Measurements from ENCODE around the gene RPL18A.

RPL18A gene

GRCh38 chr19:17840019-17840418 is 19.7 kb upstream of the RPL18A start:
- TF ChIP-seq INSM2 (tag by site-specific recombination; IDR thresholded peaks at IDR 0.05) (no peak), SCRT2 (tag by site-specific recombination; IDR thresholded peaks at IDR 0.05) (no peak), ZNF302 (tag by site-specific recombination; IDR thresholded peaks at IDR 0.05; ENCODE audit: low read depth) (no peak), ZNF48 (tag by site-specific recombination; IDR thresholded peaks at IDR 0.05) (no peak), ZNF211 (tag by site-specific recombination; IDR thresholded peaks at IDR 0.05; ENCODE audit: low read depth) (no peak), SP2 (tag by site-specific recombination; IDR thresholded peaks at IDR 0.05) (no peak), BCL11B (tag by site-specific recombination; IDR thresholded peaks at IDR 0.05; ENCODE audit: low read depth) (no peak), ZSCAN23 (tag by site-specific recombination; IDR thresholded peaks at IDR 0.05) (no peak), ZNF16 (tag by site-specific recombination; IDR thresholded peaks at IDR 0.05; ENCODE audit: low read depth) (no peak), ZNF404 (tag by site-specific recombination; IDR thresholded peaks at IDR 0.05) (no peak), ZSCAN30 (tag by site-specific recombination; IDR thresholded peaks at IDR 0.05) (no peak), ZNF830 (tag by site-specific recombination; IDR thresholded peaks at IDR 0.05; ENCODE audit: low read depth) (no peak), HOXC10 (CRISPR knock-in tag; IDR thresholded peaks at IDR 0.05) (no peak), SP3 (tag by site-specific recombination; IDR thresholded peaks at IDR 0.05) (no peak), SALL2 (tag by site-specific recombination; IDR thresholded peaks at IDR 0.05; ENCODE audit: borderline replicate concordance) (no peak), ZNF133 (tag by site-specific recombination; IDR thresholded peaks at IDR 0.05) (no peak), ZNF10 (tag by site-specific recombination; IDR thresholded peaks at IDR 0.05) (no peak), GLIS1 (tag by site-specific recombination; IDR thresholded peaks at IDR 0.05) (no peak), ZNF670 (tag by site-specific recombination; IDR thresholded peaks at IDR 0.05; ENCODE audit: low read depth) (no peak)
- Histone ChIP-seq H3K4me1 (ENCODE audit: control insufficient read depth, insufficient read depth, low read length) (no peaks in the 10 kb centered on the region), H3K4me3 (ENCODE audit: low read depth, low read length) (no peak overlapping the region), H3K9me3 (ENCODE audit: control insufficient read depth, insufficient read depth, low read depth, low read length) (no peaks in the 10 kb centered on the region), H3K36me3 (ENCODE audit: control insufficient read depth in 2 of 2, insufficient read depth in 1 of 2, low read length in 2 of 2) (no peaks in the 10 kb centered on the region), H3K27ac (ENCODE audit: extremely low read depth, low read depth, low read length) (no peak overlapping the region)
- CTCF ChIA-PET: interaction anchor here (0.6 to 1.5 kb wide), 2 partner anchors 19 to 212 kb away, joined by 3 to 5 read pairs; partner anchors contain the start of gene RPL18A
- POLR2A ChIA-PET: no interaction called here

GRCh38 chr19:17841371-17841809 is 18.3 kb upstream of the RPL18A start:
- Histone ChIP-seq H3K27ac (ENCODE audit: extremely low read depth, low read depth, low read length) (no peak overlapping the region), H3K36me3 (ENCODE audit: control insufficient read depth in 2 of 2, insufficient read depth in 1 of 2, low read length in 2 of 2) (no peaks in the 10 kb centered on the region), H3K9me3 (ENCODE audit: control insufficient read depth, insufficient read depth, low read depth, low read length) (no peaks in the 10 kb centered on the region), H3K4me1 (ENCODE audit: control insufficient read depth, insufficient read depth, low read length) (no peaks in the 10 kb centered on the region), H3K4me3 (ENCODE audit: low read depth, low read length) (no peak overlapping the region)
- ChIA-PET POLR2A (no interaction called here), CTCF (interaction anchor here (1.5 kb wide), 1 partner anchor 18 kb away, joined by 5 read pairs; the partner anchor contains the start of gene RPL18A)
- 0 out of 2 replicates have a peak, but pooled peaks have one; percentile 31 for TF ChIP-seq ZBTB10 (tag by site-specific recombination; IDR thresholded peaks at IDR 0.05)
- TF ChIP-seq SALL2 (tag by site-specific recombination; IDR thresholded peaks at IDR 0.05; ENCODE audit: borderline replicate concordance): no peak
- TF ChIP-seq ZBTB11 (tag by site-specific recombination; conservative IDR thresholded peaks at IDR 0.05; ENCODE audit: low read depth): 0 out of 2 replicates have a peak, but pooled peaks have one; percentile 22
- no peak for TF ChIP-seq ZNF513 (tag by site-specific recombination; IDR thresholded peaks at IDR 0.05)
- 0 out of 2 replicates have a peak, but pooled peaks have one; percentile 8 for TF ChIP-seq ZNF692 (tag by site-specific recombination; IDR thresholded peaks at IDR 0.05)
- TF ChIP-seq ZNF335 (tag by site-specific recombination; conservative IDR thresholded peaks at IDR 0.05): peak; percentile 50
- 0 out of 2 replicates have a peak, but pooled peaks have one; percentile 20 for TF ChIP-seq GLIS2 (tag by site-specific recombination; IDR thresholded peaks at IDR 0.05)
- TF ChIP-seq ZNF423 (tag by site-specific recombination; IDR thresholded peaks at IDR 0.05): no peak

Measured in HEK293 (cell line).